Type B pancreatic cell (in vitro differentiated cells): ENCODE results near the gene TMBIM1. TPM values are rescaled to one million over a fixed set of nuclear protein-coding genes. Genes with fewer than 3 reads are reported as not detected.

Experiments
- DNase-seq: peaks from one replicate; pipeline ENCODE4 v3.0.0; 2021; ENCODE audit warnings: mixed read lengths; ENCODE audit not compliant: unreplicated experiment; ENCODE audit errors: extremely low spot score
- H3K27ac Mint-ChIP-seq: 2 replicates; pipeline ENCODE4 v1.8.0; 2021; ENCODE audit warnings: mild to moderate bottlenecking, mixed read lengths
- H3K27me3 Mint-ChIP-seq: 2 replicates; pipeline ENCODE4 v1.8.0; 2021; ENCODE audit warnings: mixed read lengths
- H3K36me3 Mint-ChIP-seq: 2 replicates; pipeline ENCODE4 v1.8.0; 2021; ENCODE audit warnings: mixed read lengths
- H3K4me1 Mint-ChIP-seq: one replicate; pipeline ENCODE4 v1.8.0; 2021; ENCODE audit warnings: mixed read lengths; ENCODE audit not compliant: unreplicated experiment
- H3K4me3 Mint-ChIP-seq: 2 replicates; pipeline ENCODE4 v1.8.0; 2021; ENCODE audit warnings: mild to moderate bottlenecking, mixed read lengths
- H3K9me3 Mint-ChIP-seq: 2 replicates; pipeline ENCODE4 v1.8.0; 2021; ENCODE audit warnings: mixed read lengths
- CTCF ChIP-seq: fragments of 200-600 bp; sonication (generic); conservative IDR thresholded peaks from 2 replicates; pipeline ENCODE4 v1.5.0; 2021; ENCODE audit warnings: antibody characterized with exemption, mild to moderate bottlenecking
- total RNA-seq: library from RNA; stranded (reverse); gene quantifications from 2 replicates; pipeline ENCODE4 v1.2.1, GENCODE V29; 2021; ENCODE audit warnings: low replicate concordance

The TMBIM1 gene
- total RNA-seq, 1 donor from 2014 or later = 94.5 TPM

- Mint-ChIP-seq H3K4me1 (no peaks in the 10 kb centered on the region), H3K36me3 (peaks cover 41% of the 10 kb centered on the region), H3K4me3 (no peak overlapping the region), H3K27me3 (no peaks in the 10 kb centered on the region), H3K27ac (no peak overlapping the region), H3K9me3 (no peaks in the 10 kb centered on the region)
- TF ChIP-seq CTCF = no peak
- no peak for DNase-seq
Measured at GRCh38 chr2:218235017-218235416, 57.3 kb downstream of the TMBIM1 start.

DNA sequence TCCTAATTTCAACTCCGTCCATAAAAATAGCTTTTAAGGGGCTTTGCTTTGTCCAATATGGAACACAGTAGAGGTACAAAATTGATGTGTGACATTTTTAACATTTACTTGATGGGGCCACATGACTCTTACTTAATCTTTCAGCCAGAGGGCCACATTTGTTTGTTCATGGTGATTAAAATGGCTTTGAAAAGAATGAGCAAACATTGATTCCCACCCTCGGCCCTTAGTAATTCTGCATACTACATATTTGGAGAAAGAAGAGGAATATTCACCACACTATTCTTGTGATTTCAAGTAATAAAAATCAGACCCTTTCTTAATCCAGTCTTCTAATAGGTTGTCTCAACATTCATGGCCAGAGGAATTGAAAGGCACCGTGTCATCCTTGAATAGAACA, 57.8 kb downstream of the TMBIM1 start:
- no peak for DNase-seq

GRCh38 chr2:218233543-218233942, 58.8 kb downstream of the TMBIM1 start:
- H3K36me3 Mint-ChIP-seq = peaks cover 39% of the 10 kb centered on the region
- no peak for TF ChIP-seq CTCF

More for the DNA sequence above, 57.8 kb downstream of the TMBIM1 start:
- Mint-ChIP-seq H3K36me3 (peaks cover 41% of the 10 kb centered on the region), H3K9me3 (no peaks in the 10 kb centered on the region), H3K4me1 (no peaks in the 10 kb centered on the region), H3K4me3 (no peak overlapping the region), H3K27me3 (no peaks in the 10 kb centered on the region), H3K27ac (peak overlapping the region; percentile 12)
- TF ChIP-seq CTCF = no peak

DNA sequence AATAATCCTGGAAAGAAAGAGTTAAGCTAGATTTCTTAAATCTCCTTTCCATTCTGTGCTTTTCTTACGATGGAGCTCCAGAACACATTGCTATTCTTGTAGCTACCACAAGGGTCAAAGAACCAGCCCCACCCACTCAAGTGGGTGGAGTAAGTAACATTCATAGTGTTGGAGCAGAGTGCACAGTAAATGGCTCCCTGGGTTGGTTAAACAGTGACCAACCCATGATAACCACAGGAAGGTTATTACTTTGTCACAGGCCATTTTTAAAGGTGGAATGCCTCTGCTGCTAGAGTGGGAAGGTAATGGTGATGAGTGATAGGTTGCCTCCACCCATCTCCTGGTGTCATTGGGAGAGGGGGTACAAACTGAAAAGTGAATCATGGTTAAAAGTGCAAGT, 61.4 kb downstream of the TMBIM1 start:
- Mint-ChIP-seq H3K27ac (peak overlapping the region; percentile 92), H3K27me3 (no peaks in the 10 kb centered on the region), H3K36me3 (peaks cover 42% of the 10 kb centered on the region), H3K9me3 (no peaks in the 10 kb centered on the region), H3K4me3 (peak overlapping the region; percentile 65), H3K4me1 (no peaks in the 10 kb centered on the region)
- DNase-seq = no peak
- TF ChIP-seq CTCF = peak; percentile 57

More at GRCh38 chr2:218233543-218233942, 58.8 kb downstream of the TMBIM1 start:
- no peak overlapping the region for H3K4me3 Mint-ChIP-seq
- H3K9me3 Mint-ChIP-seq = no peaks in the 10 kb centered on the region
- no peaks in the 10 kb centered on the region for H3K27me3 Mint-ChIP-seq
- DNase-seq = no peak
- no peaks in the 10 kb centered on the region for H3K4me1 Mint-ChIP-seq
- no peak overlapping the region for H3K27ac Mint-ChIP-seq

- DNase-seq = no peak
- Mint-ChIP-seq H3K4me3 (no peak overlapping the region), H3K36me3 (peaks cover 47% of the 10 kb centered on the region), H3K27ac (peak overlapping the region; percentile 92), H3K9me3 (no peaks in the 10 kb centered on the region), H3K4me1 (no peaks in the 10 kb centered on the region), H3K27me3 (no peaks in the 10 kb centered on the region)
- TF ChIP-seq CTCF = no peak
Measured at GRCh38 chr2:218229851-218230250, 62.5 kb downstream of the TMBIM1 start.

- no peaks in the 10 kb centered on the region for H3K27me3 Mint-ChIP-seq
- H3K4me3 Mint-ChIP-seq = peak overlapping the region; percentile 26
- no peak for TF ChIP-seq CTCF
- DNase-seq = no peak
- H3K27ac Mint-ChIP-seq = peak overlapping the region; percentile 92
- H3K4me1 Mint-ChIP-seq = no peaks in the 10 kb centered on the region
- H3K36me3 Mint-ChIP-seq = peaks cover 47% of the 10 kb centered on the region
- no peaks in the 10 kb centered on the region for H3K9me3 Mint-ChIP-seq
Measured at GRCh38 chr2:218229239-218229638, 63.1 kb downstream of the TMBIM1 start.
